Peyer's patch (tissue), 4 donors: Measurements from ENCODE around the gene B4GALNT4.

Experiments used
- POLR2A ChIP-seq, 2 donors: fragments of 450-650 bp; IDR thresholded peaks; one replicate each; pipeline ENCODE4 v1.5.1; 2017; ENCODE audit warnings: antibody characterized with exemption in 2 of 2, mild to moderate bottlenecking in 2 of 2, moderate library complexity in 2 of 2
- TF ChIP-seq, protein P1 (sequence below), 6 experiments: fragments of 450-650 bp in 4 of 6; fragments of 200-600 bp in 2 of 6; sonication (generic) in 1 of 6; IDR thresholded peaks; one replicate each; pipeline ENCODE4 v1.5.1; 2017 to 2019; ENCODE audit warnings: antibody characterized with exemption in 6 of 6, mild to moderate bottlenecking in 3 of 6, moderate library complexity in 1 of 6

DNA sequence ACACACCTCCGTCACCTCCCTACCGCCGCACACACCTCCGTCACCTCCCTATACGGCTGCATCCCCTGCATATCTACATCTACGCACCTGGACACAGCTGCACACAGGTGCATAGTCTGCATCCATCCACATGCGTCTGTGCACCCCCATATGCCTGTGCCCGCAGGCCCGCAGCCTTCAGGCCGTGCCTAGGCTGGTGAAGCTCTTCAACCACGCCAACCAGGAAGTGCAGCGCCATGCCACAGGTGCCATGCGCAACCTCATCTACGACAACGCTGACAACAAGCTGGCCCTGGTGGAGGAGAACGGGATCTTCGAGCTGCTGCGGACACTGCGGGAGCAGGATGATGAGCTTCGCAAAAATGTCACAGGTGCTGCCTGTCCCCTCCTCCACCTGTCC, 29.5 kb downstream of the B4GALNT4 start:
- TF ChIP-seq POLR2A (IDR thresholded peaks at IDR 0.05) = no peak
- TF ChIP-seq, protein P1, sequence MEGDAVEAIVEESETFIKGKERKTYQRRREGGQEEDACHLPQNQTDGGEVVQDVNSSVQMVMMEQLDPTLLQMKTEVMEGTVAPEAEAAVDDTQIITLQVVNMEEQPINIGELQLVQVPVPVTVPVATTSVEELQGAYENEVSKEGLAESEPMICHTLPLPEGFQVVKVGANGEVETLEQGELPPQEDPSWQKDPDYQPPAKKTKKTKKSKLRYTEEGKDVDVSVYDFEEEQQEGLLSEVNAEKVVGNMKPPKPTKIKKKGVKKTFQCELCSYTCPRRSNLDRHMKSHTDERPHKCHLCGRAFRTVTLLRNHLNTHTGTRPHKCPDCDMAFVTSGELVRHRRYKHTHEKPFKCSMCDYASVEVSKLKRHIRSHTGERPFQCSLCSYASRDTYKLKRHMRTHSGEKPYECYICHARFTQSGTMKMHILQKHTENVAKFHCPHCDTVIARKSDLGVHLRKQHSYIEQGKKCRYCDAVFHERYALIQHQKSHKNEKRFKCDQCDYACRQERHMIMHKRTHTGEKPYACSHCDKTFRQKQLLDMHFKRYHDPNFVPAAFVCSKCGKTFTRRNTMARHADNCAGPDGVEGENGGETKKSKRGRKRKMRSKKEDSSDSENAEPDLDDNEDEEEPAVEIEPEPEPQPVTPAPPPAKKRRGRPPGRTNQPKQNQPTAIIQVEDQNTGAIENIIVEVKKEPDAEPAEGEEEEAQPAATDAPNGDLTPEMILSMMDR (IDR thresholded peaks at IDR 0.05) = no peak
